ENCODE measurements around the gene NOC2L.

DNA sequence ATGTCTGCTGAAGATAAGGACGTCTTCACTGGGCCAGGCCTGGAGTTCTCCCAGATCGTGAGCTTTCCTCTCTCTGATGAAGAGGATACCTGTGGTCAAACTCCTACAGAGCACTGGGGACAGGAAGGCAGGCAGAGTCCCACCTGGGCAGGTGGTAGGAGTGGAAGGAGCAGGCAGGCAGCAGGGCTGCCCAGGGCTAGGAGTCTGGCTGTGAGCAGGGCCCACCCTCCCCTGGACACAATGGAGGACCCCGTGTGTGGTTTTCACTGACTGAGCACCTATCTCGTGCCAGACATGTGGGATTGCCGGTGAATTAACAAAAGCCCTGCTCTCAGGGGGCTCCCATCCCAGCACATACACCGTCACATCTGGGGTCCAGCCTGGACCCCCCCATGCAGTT lies 40.2 kb downstream of the NOC2L start:
- TF ChIP-seq CTCF (IDR thresholded peaks at IDR 0.05) (no peak), POLR2A (IDR thresholded peaks at IDR 0.05) (no peak), EP300 (IDR thresholded peaks at IDR 0.05) (no peak)

All from ovary (tissue), 3 donors.